Measurements from ENCODE around the gene ELOB.

ELOB gene

DNA sequence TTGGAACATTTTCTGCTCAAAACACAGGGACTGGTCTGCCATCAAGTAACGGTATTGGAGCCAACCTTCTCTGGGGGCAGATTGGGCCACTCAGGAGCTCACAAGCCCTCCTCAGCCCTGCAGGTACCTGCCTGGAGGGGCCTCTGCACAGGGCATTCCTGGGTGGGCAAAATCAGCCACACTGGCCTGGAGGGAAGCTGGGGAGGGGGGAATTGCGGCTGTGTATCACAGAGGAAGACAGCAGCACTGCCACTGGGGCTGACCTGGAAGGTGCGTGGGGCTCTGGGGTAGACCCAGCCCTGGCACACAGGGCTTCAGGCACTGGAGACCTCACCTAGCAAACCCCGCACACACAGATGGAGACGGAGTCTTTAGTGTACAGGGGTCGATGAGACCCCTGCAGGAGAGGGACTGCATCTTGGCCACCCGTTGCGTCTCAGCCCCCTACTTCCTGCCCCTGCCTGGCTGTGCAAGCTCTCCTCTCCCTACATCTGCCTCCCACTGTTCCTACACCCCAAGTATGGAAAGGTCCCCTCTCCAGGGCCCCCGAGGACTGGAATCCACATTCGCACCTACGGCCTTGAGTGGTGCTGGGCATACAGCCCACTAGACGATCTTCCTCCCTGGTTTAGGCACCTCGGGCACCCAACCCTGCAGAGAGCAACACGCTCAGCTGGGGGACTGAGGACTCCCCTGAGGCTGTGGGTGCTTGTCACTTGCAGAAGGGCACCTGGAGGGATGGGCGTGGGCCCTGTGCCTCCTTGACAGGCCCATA lies 31.8 kb downstream of the ELOB start (continued):
- TF ChIP-seq, protein P1, sequence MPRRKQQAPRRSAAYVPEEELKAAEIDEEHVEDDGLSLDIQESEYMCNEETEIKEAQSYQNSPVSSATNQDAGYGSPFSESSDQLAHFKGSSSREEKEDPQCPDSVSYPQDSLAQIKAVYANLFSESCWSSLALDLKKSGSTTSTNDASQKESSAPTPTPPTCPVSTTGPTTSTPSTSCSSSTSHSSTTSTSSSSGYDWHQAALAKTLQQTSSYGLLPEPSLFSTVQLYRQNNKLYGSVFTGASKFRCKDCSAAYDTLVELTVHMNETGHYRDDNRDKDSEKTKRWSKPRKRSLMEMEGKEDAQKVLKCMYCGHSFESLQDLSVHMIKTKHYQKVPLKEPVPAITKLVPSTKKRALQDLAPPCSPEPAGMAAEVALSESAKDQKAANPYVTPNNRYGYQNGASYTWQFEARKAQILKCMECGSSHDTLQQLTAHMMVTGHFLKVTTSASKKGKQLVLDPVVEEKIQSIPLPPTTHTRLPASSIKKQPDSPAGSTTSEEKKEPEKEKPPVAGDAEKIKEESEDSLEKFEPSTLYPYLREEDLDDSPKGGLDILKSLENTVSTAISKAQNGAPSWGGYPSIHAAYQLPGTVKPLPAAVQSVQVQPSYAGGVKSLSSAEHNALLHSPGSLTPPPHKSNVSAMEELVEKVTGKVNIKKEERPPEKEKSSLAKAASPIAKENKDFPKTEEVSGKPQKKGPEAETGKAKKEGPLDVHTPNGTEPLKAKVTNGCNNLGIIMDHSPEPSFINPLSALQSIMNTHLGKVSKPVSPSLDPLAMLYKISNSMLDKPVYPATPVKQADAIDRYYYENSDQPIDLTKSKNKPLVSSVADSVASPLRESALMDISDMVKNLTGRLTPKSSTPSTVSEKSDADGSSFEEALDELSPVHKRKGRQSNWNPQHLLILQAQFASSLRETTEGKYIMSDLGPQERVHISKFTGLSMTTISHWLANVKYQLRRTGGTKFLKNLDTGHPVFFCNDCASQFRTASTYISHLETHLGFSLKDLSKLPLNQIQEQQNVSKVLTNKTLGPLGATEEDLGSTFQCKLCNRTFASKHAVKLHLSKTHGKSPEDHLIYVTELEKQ (tag by site-specific recombination; IDR thresholded peaks at IDR 0.05; ENCODE audit: borderline replicate concordance): no peak
- TF ChIP-seq ZSCAN16 (tag by site-specific recombination; IDR thresholded peaks at IDR 0.05) (no peak), OSR2 (tag by site-specific recombination; IDR thresholded peaks at IDR 0.05) (no peak), ZNF2 (tag by site-specific recombination; IDR thresholded peaks at IDR 0.05) (no peak), TCF7L2 (IDR thresholded peaks at IDR 0.05; ENCODE audit: borderline replicate concordance, low read depth, low read length) (no peak), ZNF830 (tag by site-specific recombination; IDR thresholded peaks at IDR 0.05; ENCODE audit: low read depth) (no peak), SCRT2 (tag by site-specific recombination; IDR thresholded peaks at IDR 0.05) (no peak), GLI2 (tag by site-specific recombination; IDR thresholded peaks at IDR 0.05; ENCODE audit: borderline replicate concordance, low read depth) (no peak), ZNF416 (tag by site-specific recombination; IDR thresholded peaks at IDR 0.05) (no peak)
- TF ChIP-seq, protein P2, sequence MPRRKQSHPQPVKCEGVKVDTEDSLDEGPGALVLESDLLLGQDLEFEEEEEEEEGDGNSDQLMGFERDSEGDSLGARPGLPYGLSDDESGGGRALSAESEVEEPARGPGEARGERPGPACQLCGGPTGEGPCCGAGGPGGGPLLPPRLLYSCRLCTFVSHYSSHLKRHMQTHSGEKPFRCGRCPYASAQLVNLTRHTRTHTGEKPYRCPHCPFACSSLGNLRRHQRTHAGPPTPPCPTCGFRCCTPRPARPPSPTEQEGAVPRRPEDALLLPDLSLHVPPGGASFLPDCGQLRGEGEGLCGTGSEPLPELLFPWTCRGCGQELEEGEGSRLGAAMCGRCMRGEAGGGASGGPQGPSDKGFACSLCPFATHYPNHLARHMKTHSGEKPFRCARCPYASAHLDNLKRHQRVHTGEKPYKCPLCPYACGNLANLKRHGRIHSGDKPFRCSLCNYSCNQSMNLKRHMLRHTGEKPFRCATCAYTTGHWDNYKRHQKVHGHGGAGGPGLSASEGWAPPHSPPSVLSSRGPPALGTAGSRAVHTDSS (tag by site-specific recombination; IDR thresholded peaks at IDR 0.05): no peak
- TF ChIP-seq, protein P3, sequence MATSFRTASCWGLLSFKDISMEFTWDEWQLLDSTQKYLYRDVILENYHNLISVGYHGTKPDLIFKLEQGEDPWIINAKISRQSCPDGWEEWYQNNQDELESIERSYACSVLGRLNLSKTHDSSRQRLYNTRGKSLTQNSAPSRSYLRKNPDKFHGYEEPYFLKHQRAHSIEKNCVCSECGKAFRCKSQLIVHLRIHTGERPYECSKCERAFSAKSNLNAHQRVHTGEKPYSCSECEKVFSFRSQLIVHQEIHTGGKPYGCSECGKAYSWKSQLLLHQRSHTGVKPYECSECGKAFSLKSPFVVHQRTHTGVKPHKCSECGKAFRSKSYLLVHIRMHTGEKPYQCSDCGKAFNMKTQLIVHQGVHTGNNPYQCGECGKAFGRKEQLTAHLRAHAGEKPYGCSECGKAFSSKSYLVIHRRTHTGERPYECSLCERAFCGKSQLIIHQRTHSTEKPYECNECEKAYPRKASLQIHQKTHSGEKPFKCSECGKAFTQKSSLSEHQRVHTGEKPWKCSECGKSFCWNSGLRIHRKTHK (tag by site-specific recombination; IDR thresholded peaks at IDR 0.05): no peak

DNA sequence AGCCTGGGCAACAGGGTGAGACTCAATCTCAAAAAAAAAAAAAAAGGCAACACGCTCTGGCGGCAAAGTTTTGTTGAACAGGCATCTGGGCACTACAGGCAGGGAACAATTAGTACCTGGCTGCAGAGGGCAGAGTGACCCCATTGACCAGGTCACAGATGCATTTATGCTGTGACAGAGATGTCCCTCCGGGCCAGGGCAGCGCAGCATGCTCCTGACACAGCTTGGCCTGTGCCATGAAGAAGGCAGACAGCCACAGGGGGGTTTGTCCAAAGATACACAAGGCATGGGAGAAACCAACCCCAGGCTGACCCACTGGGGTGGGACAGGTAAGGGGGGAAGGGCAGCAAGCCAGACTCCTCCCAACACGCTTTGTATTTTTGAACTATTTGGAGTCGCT lies 32.4 kb downstream of the ELOB start:
- Histone ChIP-seq H3K9me3 (ENCODE audit: control insufficient read depth, insufficient read depth, low read depth, low read length) (no peaks in the 10 kb centered on the region), H3K4me1 (ENCODE audit: control insufficient read depth, insufficient read depth, low read length) (no peaks in the 10 kb centered on the region), H3K27ac (ENCODE audit: extremely low read depth, low read depth, low read length) (no peak overlapping the region), H3K36me3 (ENCODE audit: control insufficient read depth in 2 of 2, insufficient read depth in 1 of 2, low read length in 2 of 2) (peaks cover 0 to 10% of the 10 kb centered on the region in 2 experiments; a peak in 2 of 3 replicates), H3K4me3 (ENCODE audit: low read depth, low read length) (no peak overlapping the region)
- CTCF ChIA-PET: interaction anchor here (2.0 kb wide), 1 partner anchor 124 kb away, joined by 10 read pairs; no protein-coding TSS in a partner anchor
- POLR2A ChIA-PET: no interaction called here
- TF ChIP-seq, protein P4, sequence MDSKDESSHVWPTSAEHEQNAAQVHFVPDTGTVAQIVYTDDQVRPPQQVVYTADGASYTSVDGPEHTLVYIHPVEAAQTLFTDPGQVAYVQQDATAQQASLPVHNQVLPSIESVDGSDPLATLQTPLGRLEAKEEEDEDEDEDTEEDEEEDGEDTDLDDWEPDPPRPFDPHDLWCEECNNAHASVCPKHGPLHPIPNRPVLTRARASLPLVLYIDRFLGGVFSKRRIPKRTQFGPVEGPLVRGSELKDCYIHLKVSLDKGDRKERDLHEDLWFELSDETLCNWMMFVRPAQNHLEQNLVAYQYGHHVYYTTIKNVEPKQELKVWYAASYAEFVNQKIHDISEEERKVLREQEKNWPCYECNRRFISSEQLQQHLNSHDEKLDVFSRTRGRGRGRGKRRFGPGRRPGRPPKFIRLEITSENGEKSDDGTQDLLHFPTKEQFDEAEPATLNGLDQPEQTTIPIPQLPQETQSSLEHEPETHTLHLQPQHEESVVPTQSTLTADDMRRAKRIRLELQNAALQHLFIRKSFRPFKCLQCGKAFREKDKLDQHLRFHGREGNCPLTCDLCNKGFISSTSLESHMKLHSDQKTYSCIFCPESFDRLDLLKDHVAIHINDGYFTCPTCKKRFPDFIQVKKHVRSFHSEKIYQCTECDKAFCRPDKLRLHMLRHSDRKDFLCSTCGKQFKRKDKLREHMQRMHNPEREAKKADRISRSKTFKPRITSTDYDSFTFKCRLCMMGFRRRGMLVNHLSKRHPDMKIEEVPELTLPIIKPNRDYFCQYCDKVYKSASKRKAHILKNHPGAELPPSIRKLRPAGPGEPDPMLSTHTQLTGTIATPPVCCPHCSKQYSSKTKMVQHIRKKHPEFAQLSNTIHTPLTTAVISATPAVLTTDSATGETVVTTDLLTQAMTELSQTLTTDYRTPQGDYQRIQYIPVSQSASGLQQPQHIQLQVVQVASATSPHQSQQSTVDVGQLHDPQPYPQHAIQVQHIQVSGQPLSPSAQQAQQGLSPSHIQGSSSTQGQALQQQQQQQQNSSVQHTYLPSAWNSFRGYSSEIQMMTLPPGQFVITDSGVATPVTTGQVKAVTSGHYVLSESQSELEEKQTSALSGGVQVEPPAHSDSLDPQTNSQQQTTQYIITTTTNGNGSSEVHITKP (tag by site-specific recombination; IDR thresholded peaks at IDR 0.05): 0 out of 2 replicates have a peak, but pooled peaks have one; percentile 49
- TF ChIP-seq ZNF221 (tag by site-specific recombination; IDR thresholded peaks at IDR 0.05; ENCODE audit: borderline replicate concordance): no peak
